B cell (primary cell): ENCODE results near the gene CALN1. TPM values are rescaled to one million over a fixed set of nuclear protein-coding genes. Genes with fewer than 3 reads are reported as not detected.

Source experiments
- ATAC-seq: fragments of 200-7000 bp; cut with Tn5 transposase; one replicate; pipeline ENCODE4 v1.10.0; 2021; ENCODE audit warnings: low read depth, mild to moderate bottlenecking, moderate number of reproducible peaks, moderate library complexity
- CTCF ChIA-PET: fragments of 350-600 bp; sonication (Branson Sonifier 250); formaldehyde crosslinking; loops from one replicate; lab custom pipeline; 2021; ENCODE audit warnings: antibody characterized with exemption, inconsistent platforms; lab: Charles Lee
- POLR2A ChIA-PET: fragments of 350-600 bp; sonication (Branson Sonifier 250); formaldehyde crosslinking; loops from one replicate; lab custom pipeline; 2021; ENCODE audit warnings: antibody characterized with exemption; lab: Charles Lee
- DNase-seq: peaks from one replicate; pipeline ENCODE4 v3.0.0; 2013
- H2AFZ ChIP-seq: 2 replicates; pipeline ENCODE4 v1.6.1; 2012; ENCODE audit warnings: mild to moderate bottlenecking, low read depth, low read length; ENCODE audit not compliant: insufficient read depth, poor library complexity, severe bottlenecking
- H3K27ac ChIP-seq, 2 donors: 1 replicate in 1 of 2; 2 replicates in 1 of 2; pipeline ENCODE4 v1.5.1; 2012 to 2013; ENCODE audit warnings: low read length in 2 of 2, mild to moderate bottlenecking in 2 of 2, moderate library complexity in 1 of 2
- H3K27me3 ChIP-seq, 4 experiments: fragments of 200-600 bp in 1 of 4; sonication (generic) in 1 of 4; replicated peaks in 1 of 4; 1 replicate in 2 of 4; 2 replicates in 2 of 4; pipeline versions ENCODE4 v1.6.1 to v1.7.0; 2013 to 2016; ENCODE audit warnings: low read length in 3 of 4, mild to moderate bottlenecking in 2 of 4, mixed read lengths in 1 of 4, moderate library complexity in 1 of 4; ENCODE audit not compliant: insufficient read depth in 4 of 4, control insufficient read depth in 3 of 4; ENCODE audit errors: control extremely low read depth in 1 of 4
- H3K36me3 ChIP-seq, 2 experiments: replicated peaks in 1 of 2; 1 replicate in 1 of 2; 2 replicates in 1 of 2; pipeline versions ENCODE4 v1.6.1 to v1.7.1; 2013; ENCODE audit warnings: low read length in 1 of 2; ENCODE audit not compliant: insufficient read depth in 2 of 2, control insufficient read depth in 1 of 2; ENCODE audit errors: control extremely low read depth in 1 of 2, extremely low read depth in 1 of 2
- H3K4me1 ChIP-seq, 2 donors: fragments of 200-600 bp in 1 of 2; sonication (generic) in 1 of 2; 1 replicate in 1 of 2; 2 replicates in 1 of 2; pipeline versions ENCODE4 v1.5.1 to v1.6.1; 2013 to 2017; ENCODE audit warnings: low read length in 2 of 2; ENCODE audit not compliant: control insufficient read depth in 2 of 2, insufficient read depth in 2 of 2
- H3K4me2 ChIP-seq: replicated peaks from 2 replicates; pipeline ENCODE3; 2012; ENCODE audit warnings: mild to moderate bottlenecking, low read depth, low read length; ENCODE audit not compliant: poor library complexity, severe bottlenecking
- H3K4me3 ChIP-seq, 5 experiments: fragments of 200-600 bp in 1 of 5; sonication (generic) in 1 of 5; 1 replicate in 3 of 5; 2 replicates in 2 of 5; pipeline versions ENCODE4 v1.5.1 to v1.7.0; 2011 to 2016; ENCODE audit warnings: low read length in 4 of 5, mild to moderate bottlenecking in 4 of 5, low read depth in 2 of 5, control low read depth in 1 of 5, moderate library complexity in 1 of 5; ENCODE audit not compliant: insufficient read depth in 1 of 5; ENCODE audit errors: control extremely low read depth in 1 of 5, extremely low read depth in 1 of 5
- H3K79me2 ChIP-seq: fragments of 200-600 bp; sonication (generic); one replicate; pipeline ENCODE4 v1.6.0; 2016; ENCODE audit warnings: low read length; ENCODE audit not compliant: control insufficient read depth, insufficient read depth
- H3K9ac ChIP-seq: fragments of 200-600 bp; sonication (generic); 2 replicates; pipeline ENCODE4 v1.6.1; 2017; ENCODE audit warnings: mild to moderate bottlenecking, low read length, moderate library complexity
- H3K9me3 ChIP-seq, 3 donors: one replicate each; pipeline versions ENCODE4 v1.6.1 to v1.7.1; 2013; ENCODE audit warnings: low read length in 2 of 3; ENCODE audit not compliant: control insufficient read depth in 2 of 3, insufficient read depth in 1 of 3; ENCODE audit errors: control extremely low read depth in 1 of 3
- H4K20me1 ChIP-seq: 2 replicates; pipeline ENCODE4 v1.6.0; 2012; ENCODE audit warnings: mild to moderate bottlenecking, low read length; ENCODE audit not compliant: insufficient read depth, control insufficient read depth, poor library complexity, severe bottlenecking
- H3K27ac Mint-ChIP-seq: one replicate; pipeline ENCODE4 v1.8.0; 2021; ENCODE audit warnings: mixed read lengths
- H3K27me3 Mint-ChIP-seq: one replicate; pipeline ENCODE4 v1.8.0; 2021; ENCODE audit warnings: mixed read lengths
- H3K4me1 Mint-ChIP-seq: one replicate; pipeline ENCODE4 v1.8.0; 2021; ENCODE audit warnings: mixed read lengths
- H3K4me3 Mint-ChIP-seq: one replicate; pipeline ENCODE4 v1.8.0; 2021; ENCODE audit warnings: mixed read lengths
- H3K9me3 Mint-ChIP-seq: one replicate; pipeline ENCODE4 v1.8.0; 2022; ENCODE audit warnings: mixed read lengths; ENCODE audit not compliant: insufficient read depth
- EZH2 ChIP-seq: IDR thresholded peaks from 2 replicates; pipeline ENCODE4 v1.6.1; 2012; ENCODE audit warnings: borderline replicate concordance, low read depth, mild to moderate bottlenecking, moderate library complexity, low read length; ENCODE audit not compliant: insufficient read depth, poor library complexity, severe bottlenecking
- WGBS: methylation state at CpG from one replicate; pipeline ENCODE4 v1.1.5; 2013; ENCODE audit warnings: missing lambda C conversion rate; ENCODE audit not compliant: insufficient coverage; 5-methylcytosine and 5-hydroxymethylcytosine counted together
- intact Hi-C: fragments of 100-400 bp; cut with micrococcal nuclease; formaldehyde crosslinking; loops from one replicate; pipeline ENCODE4 v1.10.0; 2022
- polyA plus RNA-seq: library from polyadenylated mRNA; depleted of rRNA; stranded (reverse); fragments of >200 nt; gene quantifications from 2 replicates; pipeline ENCODE4 v1.2.3, GENCODE V29; 2012
- total RNA-seq, 2 donors: library from RNA; stranded (reverse); fragments of 120-200 nt in 1 of 2; gene quantifications; 1 replicate in 1 of 2; 2 replicates in 1 of 2; pipeline versions ENCODE4 v1.2.3 to v1.2.4, GENCODE V29; 2013 to 2022
- TF ChIP-seq, protein P1 (sequence below): fragments of 200-600 bp; IDR thresholded peaks from one replicate; pipeline ENCODE4 v1.8.0; 2022; ENCODE audit warnings: antibody characterized with exemption, mild to moderate bottlenecking

Gene CALN1
- total and polyA plus RNA-seq, 2 donors (not counting 1 experiment from before 2014, with no cell fraction given): not detected

DNA sequence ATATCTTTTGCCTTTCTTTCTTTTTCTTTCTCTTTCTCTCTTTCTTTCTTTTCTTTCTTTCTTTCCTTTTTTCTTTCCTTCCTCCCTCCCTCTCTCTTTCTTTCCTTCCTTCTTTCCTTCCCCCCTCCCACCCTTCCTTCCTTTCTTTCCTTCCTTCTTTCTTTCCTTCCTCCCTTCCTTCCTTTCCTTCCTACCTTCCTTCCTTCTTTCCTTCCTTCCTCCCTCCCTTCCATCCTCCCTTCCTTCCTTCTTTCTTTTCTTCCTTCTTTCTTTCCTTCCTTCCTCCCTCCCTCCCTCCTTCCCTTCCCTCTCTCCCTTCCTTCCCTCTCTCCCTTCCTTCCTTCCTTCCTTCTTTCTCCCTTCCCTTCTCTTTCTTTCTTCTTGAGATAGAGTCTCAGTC is 25.5 kb upstream of the CALN1 start:
- DNase-seq: no peak
- Histone ChIP-seq H3K27ac (no peak overlapping the region), H3K27me3 (no peaks in the 10 kb centered on the region), H3K4me1 (no peaks in the 10 kb centered on the region), H2AFZ (no peak overlapping the region), H4K20me1 (no peaks in the 10 kb centered on the region), H3K4me2 (no peak overlapping the region), H3K79me2 (no peaks in the 10 kb centered on the region), H3K36me3 (no peaks in the 10 kb centered on the region), H3K4me3 (no peak overlapping the region), H3K9me3 (peaks cover 0 to 7% (median 0%) of the 10 kb centered on the region in 3 donors), H3K9ac (no peak overlapping the region)
- Mint-ChIP-seq H3K4me1 (no peaks in the 10 kb centered on the region), H3K9me3 (no peaks in the 10 kb centered on the region), H3K4me3 (no peak overlapping the region), H3K27ac (no peak overlapping the region), H3K27me3 (no peaks in the 10 kb centered on the region)
- POLR2A ChIA-PET: no interaction called here
- intact Hi-C loops: no loop called here
- CTCF ChIA-PET: no interaction called here
- TF ChIP-seq, protein P1, sequence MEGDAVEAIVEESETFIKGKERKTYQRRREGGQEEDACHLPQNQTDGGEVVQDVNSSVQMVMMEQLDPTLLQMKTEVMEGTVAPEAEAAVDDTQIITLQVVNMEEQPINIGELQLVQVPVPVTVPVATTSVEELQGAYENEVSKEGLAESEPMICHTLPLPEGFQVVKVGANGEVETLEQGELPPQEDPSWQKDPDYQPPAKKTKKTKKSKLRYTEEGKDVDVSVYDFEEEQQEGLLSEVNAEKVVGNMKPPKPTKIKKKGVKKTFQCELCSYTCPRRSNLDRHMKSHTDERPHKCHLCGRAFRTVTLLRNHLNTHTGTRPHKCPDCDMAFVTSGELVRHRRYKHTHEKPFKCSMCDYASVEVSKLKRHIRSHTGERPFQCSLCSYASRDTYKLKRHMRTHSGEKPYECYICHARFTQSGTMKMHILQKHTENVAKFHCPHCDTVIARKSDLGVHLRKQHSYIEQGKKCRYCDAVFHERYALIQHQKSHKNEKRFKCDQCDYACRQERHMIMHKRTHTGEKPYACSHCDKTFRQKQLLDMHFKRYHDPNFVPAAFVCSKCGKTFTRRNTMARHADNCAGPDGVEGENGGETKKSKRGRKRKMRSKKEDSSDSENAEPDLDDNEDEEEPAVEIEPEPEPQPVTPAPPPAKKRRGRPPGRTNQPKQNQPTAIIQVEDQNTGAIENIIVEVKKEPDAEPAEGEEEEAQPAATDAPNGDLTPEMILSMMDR: no peak
- TF ChIP-seq EZH2: no peak
- no peak for ATAC-seq

DNA sequence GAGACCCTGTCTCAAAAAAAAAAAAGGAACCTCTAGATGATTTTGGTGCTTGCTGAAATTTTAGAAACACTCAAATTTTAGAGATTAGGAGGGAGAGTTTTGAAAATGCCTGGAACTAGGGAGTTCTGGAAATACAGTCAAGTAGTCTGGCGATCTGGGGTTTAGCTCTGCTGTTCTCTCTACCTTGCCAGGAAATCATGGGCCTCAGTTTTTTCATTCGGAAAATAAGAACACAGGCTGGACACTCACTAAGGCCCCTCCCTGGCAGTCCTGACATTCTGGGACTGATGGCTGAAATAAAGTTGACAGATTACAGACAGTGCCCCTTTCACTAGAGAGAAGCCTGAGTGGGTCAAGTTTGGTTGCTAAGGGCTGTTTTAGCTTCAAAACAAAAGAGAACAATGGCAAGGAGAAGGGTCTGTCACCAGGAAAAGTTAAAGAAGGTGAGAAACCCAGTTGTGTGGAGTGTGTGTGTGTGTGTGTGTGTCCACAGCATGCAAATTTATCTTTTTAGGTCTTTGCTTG is 25.0 kb upstream of the CALN1 start:
- no peak for ATAC-seq
- Mint-ChIP-seq H3K27ac (no peak overlapping the region), H3K27me3 (no peaks in the 10 kb centered on the region), H3K9me3 (no peaks in the 10 kb centered on the region), H3K4me1 (no peaks in the 10 kb centered on the region), H3K4me3 (no peak overlapping the region)
- Histone ChIP-seq H3K9ac (no peak overlapping the region), H3K79me2 (no peaks in the 10 kb centered on the region), H3K4me1 (no peaks in the 10 kb centered on the region), H3K36me3 (no peaks in the 10 kb centered on the region), H3K27ac (no peak overlapping the region), H2AFZ (no peak overlapping the region), H3K27me3 (no peaks in the 10 kb centered on the region), H3K4me2 (no peak overlapping the region), H3K9me3 (peaks cover 0 to 7% (median 0%) of the 10 kb centered on the region in 3 donors), H3K4me3 (no peak overlapping the region), H4K20me1 (no peaks in the 10 kb centered on the region)
- WGBS: 100% methylated on average over 2 of the region's 2 CpGs
- no peak for DNase-seq
- intact Hi-C loops: no loop called here
- CTCF ChIA-PET: no interaction called here
- no peak for TF ChIP-seq EZH2
- TF ChIP-seq, protein P1: no peak
- POLR2A ChIA-PET: no interaction called here
